ENCODE results near the gene MIOX.

GRCh38 chr22:50489363-50490243 lies 2.9 kb downstream of the MIOX start:
- TF ChIP-seq CTCF (conservative IDR thresholded peaks at IDR 0.05) = no peak
- TF ChIP-seq EZH2 (IDR thresholded peaks at IDR 0.05; ENCODE audit: low read depth) = no peak

Measured in PC-9 (cell line).